ENCODE data around the gene C2CD2. TPM values are rescaled to one million over a fixed set of nuclear protein-coding genes. Genes with fewer than 3 reads are reported as not detected.

Gene C2CD2
- polyA plus RNA-seq, 1 of the 3 experiments (the other 2 are of a cell fraction) = 9.7 TPM

DNA sequence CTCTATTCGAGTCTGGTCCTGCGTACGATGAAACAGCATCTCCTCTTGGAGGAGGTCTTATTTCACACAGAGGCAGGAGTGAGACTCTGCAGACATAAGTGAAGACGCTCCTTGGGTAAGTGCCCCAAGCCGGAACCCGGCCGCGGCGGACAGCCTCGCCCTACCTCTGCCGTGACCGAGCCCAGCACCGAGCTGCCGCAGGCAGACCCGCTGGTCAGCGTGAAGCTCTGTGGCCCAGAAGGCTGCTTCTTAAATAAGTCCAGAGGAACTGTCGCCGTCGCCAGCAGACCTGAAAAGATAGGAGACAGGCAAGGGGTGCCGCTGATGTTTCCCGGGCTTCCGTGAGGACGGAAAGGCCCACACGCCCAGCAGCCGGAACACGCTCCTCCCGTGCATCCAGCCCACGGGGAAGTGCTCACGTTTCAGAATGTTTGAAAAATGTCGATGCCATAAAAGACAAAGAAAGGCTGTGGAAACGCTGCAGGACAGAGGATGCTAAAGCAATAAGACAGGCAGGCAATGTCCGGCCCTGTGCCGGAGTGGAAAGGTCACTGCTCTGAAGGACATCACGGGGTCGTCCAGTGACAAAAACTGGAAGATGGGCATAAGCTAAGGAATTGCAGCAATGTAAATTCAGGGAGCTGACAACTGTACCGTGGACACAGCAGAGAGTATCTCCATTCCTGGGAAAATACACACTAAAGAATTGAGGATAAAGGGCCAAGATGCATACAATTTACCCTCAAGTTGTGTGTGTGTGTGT is 46.1 kb downstream of the C2CD2 start:
- Histone ChIP-seq H3K9me2 (no peaks in the 10 kb centered on the region), H3F3A (replicated peaks; ENCODE audit: insufficient read depth) (no peaks in the 10 kb centered on the region), H3K27ac (ENCODE audit: low read depth in 2 of 2, low read length in 1 of 2) (no peak overlapping the region), H3K9me3 (no peaks in the 10 kb centered on the region), H3K9ac (no peak overlapping the region), H3K4me2 (no peak overlapping the region), H3K27me3 (ENCODE audit: insufficient read depth) (no peaks in the 10 kb centered on the region), H3K4me1 (ENCODE audit: control insufficient read depth in 1 of 2, insufficient read depth in 2 of 2, low read depth in 1 of 2, low read length in 1 of 2) (no peaks in the 10 kb centered on the region), H4K20me1 (ENCODE audit: insufficient read depth) (no peaks in the 10 kb centered on the region), H2AFZ (ENCODE audit: low read depth) (no peak overlapping the region), H3K4me3 (ENCODE audit: low read depth in 2 of 2, low read length in 1 of 2) (no peak overlapping the region), H3K36me3 (replicated peaks in 1 of 2; ENCODE audit: control insufficient read depth in 1 of 2, insufficient read depth in 2 of 2, low read length in 1 of 2) (peaks cover 13 to 47% of the 10 kb centered on the region in 2 experiments), H3K79me2 (ENCODE audit: insufficient read depth) (no peaks in the 10 kb centered on the region)
- ChIA-PET CTCF (no interaction called here), POLR2A (no interaction called here)
- TF ChIP-seq TEAD4 (IDR thresholded peaks at IDR 0.05; ENCODE audit: borderline replicate concordance, insufficient read depth) (no peak), MXI1 (IDR thresholded peaks at IDR 0.05; ENCODE audit: low read depth, low read length) (no peak), MEF2A (IDR thresholded peaks at IDR 0.05; ENCODE audit: borderline replicate concordance, low read depth) (no peak), YY1 (IDR thresholded peaks at IDR 0.05; ENCODE audit: low read depth) (no peak), SMC3 (IDR thresholded peaks at IDR 0.05; ENCODE audit: low read depth, low read length) (no peak), EP300 (IDR thresholded peaks at IDR 0.05; ENCODE audit: borderline replicate concordance in 1 of 2, low read depth in 1 of 2, low read length in 1 of 2) (no peak), NFIC (IDR thresholded peaks at IDR 0.05; ENCODE audit: borderline replicate concordance) (no peak), CHD2 (IDR thresholded peaks at IDR 0.05; ENCODE audit: low read length, partially characterized antibody) (no peak), FOXM1 (IDR thresholded peaks at IDR 0.05; ENCODE audit: low read depth) (no peak), JUND (IDR thresholded peaks at IDR 0.05) (no peak), GATA2 (CRISPR knock-in tag; IDR thresholded peaks at IDR 0.05) (no peak), RCOR1 (IDR thresholded peaks at IDR 0.05; ENCODE audit: low read length) (no peak), RAD21 (IDR thresholded peaks at IDR 0.05; ENCODE audit: low read length) (no peak), FOSL2 (IDR thresholded peaks at IDR 0.05; ENCODE audit: borderline replicate concordance, low read depth) (no peak), POLR2AphosphoS5 (IDR thresholded peaks at IDR 0.05; ENCODE audit: low read depth, low read length) (no peak)
- TF ChIP-seq, protein P1, sequence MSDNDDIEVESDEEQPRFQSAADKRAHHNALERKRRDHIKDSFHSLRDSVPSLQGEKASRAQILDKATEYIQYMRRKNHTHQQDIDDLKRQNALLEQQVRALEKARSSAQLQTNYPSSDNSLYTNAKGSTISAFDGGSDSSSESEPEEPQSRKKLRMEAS (IDR thresholded peaks at IDR 0.05; ENCODE audit: low read depth) = no peak
- TF ChIP-seq, protein P2, sequence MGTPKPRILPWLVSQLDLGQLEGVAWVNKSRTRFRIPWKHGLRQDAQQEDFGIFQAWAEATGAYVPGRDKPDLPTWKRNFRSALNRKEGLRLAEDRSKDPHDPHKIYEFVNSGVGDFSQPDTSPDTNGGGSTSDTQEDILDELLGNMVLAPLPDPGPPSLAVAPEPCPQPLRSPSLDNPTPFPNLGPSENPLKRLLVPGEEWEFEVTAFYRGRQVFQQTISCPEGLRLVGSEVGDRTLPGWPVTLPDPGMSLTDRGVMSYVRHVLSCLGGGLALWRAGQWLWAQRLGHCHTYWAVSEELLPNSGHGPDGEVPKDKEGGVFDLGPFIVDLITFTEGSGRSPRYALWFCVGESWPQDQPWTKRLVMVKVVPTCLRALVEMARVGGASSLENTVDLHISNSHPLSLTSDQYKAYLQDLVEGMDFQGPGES (IDR thresholded peaks at IDR 0.05; ENCODE audit: low read depth, low read length) = no peak
- TF ChIP-seq, protein P3, sequence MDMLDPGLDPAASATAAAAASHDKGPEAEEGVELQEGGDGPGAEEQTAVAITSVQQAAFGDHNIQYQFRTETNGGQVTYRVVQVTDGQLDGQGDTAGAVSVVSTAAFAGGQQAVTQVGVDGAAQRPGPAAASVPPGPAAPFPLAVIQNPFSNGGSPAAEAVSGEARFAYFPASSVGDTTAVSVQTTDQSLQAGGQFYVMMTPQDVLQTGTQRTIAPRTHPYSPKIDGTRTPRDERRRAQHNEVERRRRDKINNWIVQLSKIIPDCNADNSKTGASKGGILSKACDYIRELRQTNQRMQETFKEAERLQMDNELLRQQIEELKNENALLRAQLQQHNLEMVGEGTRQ (IDR thresholded peaks at IDR 0.05; ENCODE audit: borderline replicate concordance, low read depth, low read length) = no peak
- TF ChIP-seq, protein P4, sequence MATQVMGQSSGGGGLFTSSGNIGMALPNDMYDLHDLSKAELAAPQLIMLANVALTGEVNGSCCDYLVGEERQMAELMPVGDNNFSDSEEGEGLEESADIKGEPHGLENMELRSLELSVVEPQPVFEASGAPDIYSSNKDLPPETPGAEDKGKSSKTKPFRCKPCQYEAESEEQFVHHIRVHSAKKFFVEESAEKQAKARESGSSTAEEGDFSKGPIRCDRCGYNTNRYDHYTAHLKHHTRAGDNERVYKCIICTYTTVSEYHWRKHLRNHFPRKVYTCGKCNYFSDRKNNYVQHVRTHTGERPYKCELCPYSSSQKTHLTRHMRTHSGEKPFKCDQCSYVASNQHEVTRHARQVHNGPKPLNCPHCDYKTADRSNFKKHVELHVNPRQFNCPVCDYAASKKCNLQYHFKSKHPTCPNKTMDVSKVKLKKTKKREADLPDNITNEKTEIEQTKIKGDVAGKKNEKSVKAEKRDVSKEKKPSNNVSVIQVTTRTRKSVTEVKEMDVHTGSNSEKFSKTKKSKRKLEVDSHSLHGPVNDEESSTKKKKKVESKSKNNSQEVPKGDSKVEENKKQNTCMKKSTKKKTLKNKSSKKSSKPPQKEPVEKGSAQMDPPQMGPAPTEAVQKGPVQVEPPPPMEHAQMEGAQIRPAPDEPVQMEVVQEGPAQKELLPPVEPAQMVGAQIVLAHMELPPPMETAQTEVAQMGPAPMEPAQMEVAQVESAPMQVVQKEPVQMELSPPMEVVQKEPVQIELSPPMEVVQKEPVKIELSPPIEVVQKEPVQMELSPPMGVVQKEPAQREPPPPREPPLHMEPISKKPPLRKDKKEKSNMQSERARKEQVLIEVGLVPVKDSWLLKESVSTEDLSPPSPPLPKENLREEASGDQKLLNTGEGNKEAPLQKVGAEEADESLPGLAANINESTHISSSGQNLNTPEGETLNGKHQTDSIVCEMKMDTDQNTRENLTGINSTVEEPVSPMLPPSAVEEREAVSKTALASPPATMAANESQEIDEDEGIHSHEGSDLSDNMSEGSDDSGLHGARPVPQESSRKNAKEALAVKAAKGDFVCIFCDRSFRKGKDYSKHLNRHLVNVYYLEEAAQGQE (IDR thresholded peaks at IDR 0.05; ENCODE audit: low read depth, low read length) = no peak
- 92% methylated on average over 35 of the region's 36 CpGs for WGBS (ENCODE audit: low lambda C conversion rate)
- DNase-seq = no peak
